Stimulated activated naive CD4-positive, alpha-beta T cell treated with Interleukin-2 at 50 U/mL for 16 hours (primary cell): ENCODE measurements around the gene KIR3DL3.
"Not testable (repeated sequence)": the region's sequence is repeated elsewhere in the genome, so short reads cannot be mapped to it uniquely, and the experiment has no call there.

Experiments used
- DNase-seq: peaks from one replicate; lab custom pipeline; 2025; lab: John Stamatoyannopoulos, UW

KIR3DL3 gene

DNA sequence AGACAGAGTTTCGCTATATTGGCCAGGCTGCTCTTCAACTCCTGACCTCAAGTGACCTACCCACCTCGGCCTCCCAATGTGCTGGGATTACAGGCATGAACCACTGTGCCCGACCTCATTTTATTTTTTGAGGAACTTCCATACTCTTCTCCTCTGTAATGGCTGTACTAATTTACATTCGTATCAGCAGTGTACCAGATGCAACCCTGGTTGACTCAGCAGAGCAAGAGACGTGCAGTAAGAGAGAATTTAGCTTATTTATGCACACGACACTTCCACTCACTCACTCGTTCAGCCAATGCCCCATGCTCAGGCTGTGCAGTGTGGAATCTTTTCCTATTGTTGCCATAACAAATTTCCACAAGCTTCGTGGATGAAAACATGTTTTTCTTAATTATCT lies 6.9 kb downstream of the KIR3DL3 start:
- DNase-seq = no peak

DNA sequence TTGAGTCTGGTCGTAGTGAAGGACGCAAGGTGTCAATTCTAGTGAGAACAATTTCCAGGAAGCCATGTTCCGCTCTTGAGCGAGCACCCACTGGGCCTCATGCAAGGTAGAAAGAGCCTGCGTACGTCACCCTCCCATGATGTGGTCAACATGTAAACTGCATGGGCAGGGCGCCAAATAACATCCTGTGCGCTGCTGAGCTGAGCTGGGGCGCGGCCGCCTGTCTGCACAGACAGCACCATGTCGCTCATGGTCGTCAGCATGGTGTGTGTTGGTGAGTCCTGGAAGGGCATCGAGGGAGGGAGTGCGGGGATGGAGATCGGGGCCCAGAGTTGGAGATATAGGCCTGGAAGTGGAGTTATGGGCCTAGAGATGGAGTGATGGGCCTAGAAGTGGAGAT lies 14.1 kb downstream of the KIR3DL3 start, which contains the start of gene KIR2DL3:
KIR2DL3 (plus strand) TSS at position 208 of the 400 bp plus-strand sequence; CDS start at position 241, 33 bp downstream.
- DNase-seq = not testable (repeated sequence)

DNA sequence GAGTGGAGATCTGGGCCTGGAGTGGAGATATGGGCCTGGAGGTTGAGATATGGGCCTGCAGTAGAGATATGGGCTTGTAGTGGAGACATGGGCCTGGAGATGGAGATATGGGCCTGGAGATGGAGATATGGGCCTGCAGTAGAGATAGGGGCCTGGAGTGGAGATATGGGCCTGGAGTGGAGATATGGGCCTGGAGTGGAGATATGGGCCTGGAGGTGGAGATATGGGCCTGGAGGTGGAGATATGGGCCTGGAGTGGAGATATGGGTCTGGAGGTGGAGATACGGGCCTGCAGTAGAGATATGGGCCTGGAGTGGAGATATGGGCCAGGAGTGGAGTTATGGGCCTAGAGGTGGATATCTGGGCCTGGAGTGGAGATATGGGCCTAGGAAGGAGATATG lies 14.5 kb downstream of the KIR3DL3 start:
- no peak for DNase-seq

DNA sequence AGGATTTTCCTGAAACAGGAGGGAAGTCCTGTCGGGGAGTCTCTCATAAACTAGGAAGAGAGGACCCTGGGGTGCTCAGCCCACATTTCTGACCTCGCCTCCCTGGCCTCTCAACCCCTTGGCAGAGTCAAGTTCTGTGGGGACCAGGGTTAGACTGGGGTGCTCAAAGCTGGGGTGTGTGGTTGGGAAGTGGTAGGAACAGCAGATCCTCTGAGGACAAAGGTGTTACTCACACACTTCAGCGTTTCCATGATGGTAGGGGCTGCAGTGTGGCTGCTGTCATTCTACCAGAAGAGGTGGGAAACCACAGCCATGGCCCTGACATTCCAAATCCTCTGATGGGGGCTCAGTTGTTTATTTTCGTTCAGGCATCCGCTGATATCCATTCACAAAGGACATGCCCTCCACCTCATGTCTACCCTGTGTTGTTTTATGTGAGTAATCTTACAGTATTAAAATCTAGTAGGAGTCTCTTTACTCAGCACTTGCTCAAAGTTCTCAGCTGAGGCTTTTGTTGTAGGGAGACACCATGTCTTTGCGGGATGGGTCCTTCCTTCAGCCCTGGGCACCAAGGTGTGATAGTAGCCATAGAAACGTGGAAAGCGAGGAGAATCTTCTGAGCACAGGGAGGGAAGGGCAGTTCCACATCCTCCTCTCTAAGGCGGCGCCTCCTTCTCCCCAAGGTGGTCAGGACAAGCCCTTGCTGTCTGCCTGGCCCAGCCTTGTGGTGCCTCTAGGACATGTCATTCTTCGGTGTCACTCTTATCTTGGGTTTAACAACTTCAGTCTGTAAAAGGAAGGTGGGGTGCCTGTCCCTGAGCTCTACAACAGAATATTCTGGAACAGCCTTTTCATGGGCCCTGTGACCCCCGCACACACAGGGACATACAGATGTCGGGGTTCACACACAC lies 15.6 kb downstream of the KIR3DL3 start:
- no peak for DNase-seq

DNA sequence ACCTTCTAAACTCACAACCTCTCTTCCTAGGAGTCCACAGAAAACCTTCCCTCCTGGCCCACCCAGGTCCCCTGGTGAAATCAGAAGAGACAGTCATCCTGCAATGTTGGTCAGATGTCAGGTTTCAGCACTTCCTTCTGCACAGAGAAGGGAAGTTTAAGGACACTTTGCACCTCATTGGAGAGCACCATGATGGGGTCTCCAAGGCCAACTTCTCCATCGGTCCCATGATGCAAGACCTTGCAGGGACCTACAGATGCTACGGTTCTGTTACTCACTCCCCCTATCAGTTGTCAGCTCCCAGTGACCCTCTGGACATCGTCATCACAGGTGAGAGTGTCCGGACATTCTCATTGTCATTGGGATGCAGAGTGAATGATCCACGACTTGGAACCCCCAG lies 17.7 kb downstream of the KIR3DL3 start:
- DNase-seq = not testable (repeated sequence)

DNA sequence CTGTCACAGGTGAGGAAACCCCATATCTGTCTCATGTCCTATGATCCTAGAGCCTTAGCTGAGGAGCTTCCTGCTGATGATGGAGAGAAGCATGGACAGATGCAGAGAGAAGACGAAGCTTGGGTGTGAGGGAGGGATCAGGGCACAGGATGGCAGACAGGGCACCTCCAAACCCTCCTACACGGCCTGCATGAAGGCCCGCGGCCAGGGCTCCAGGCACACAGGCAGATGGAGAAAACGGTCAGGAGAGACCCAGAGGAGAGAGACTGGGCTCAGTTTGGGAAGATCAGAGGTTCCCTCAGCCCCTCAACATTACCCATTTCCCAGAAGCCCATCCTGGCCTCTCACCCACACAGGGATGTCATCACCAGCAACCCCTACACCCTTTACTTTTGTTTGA lies 19.8 kb downstream of the KIR3DL3 start:
- DNase-seq = not testable (repeated sequence)

DNA sequence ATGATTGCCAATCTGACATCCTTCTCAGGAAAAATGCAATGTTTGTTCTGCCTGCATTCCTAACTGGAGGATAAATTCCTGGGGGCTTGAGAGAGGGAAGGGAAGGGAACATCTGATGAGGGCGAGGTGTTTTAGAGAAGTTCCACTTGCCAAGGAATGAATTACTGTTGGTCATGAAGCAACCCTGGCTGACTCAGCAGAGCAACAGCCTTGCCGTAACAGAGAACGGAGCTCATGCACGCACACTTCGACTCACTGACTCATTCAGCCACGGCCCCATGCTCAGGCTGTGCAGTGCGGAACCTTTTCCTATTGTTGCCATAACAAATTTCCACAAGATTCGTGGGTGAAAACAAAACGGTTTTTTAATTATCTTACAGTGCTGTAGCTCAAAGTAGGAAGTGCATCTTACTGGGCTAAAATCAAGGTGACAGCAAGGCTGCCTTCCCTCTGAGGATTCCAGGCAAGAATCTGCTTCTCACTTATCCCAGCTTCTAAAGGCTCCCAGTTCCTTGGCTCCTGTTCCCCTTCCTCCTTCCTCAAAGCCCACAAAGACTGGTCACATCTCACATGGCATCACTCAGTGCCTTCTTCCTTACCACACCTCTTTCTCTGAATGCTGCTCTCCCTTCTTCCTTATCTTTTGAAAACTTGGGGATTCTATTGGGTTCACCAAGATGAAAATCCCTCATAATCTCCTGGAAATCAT lies 23.5 kb downstream of the KIR3DL3 start:
- not testable (repeated sequence) for DNase-seq

DNA sequence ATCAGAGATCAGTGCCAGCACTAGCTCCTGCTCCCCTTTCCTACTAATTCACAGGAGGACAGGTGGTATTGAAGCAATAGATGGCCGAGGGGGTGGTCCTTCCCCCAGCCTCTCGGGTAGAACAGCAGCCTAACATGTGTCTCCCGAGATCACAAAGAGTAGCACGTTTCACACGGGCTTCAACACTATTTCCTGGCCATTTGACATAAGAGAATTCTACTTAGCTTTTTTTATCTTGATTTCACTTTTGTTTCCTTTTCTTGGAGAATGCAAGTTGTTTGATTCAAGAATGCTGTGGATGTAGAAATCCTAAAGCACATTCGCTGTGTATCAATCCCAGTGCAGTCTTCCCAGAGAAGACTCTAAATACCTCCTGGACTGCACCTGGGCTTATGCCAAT lies 26.0 kb downstream of the KIR3DL3 start:
- not testable (repeated sequence) for DNase-seq

DNA sequence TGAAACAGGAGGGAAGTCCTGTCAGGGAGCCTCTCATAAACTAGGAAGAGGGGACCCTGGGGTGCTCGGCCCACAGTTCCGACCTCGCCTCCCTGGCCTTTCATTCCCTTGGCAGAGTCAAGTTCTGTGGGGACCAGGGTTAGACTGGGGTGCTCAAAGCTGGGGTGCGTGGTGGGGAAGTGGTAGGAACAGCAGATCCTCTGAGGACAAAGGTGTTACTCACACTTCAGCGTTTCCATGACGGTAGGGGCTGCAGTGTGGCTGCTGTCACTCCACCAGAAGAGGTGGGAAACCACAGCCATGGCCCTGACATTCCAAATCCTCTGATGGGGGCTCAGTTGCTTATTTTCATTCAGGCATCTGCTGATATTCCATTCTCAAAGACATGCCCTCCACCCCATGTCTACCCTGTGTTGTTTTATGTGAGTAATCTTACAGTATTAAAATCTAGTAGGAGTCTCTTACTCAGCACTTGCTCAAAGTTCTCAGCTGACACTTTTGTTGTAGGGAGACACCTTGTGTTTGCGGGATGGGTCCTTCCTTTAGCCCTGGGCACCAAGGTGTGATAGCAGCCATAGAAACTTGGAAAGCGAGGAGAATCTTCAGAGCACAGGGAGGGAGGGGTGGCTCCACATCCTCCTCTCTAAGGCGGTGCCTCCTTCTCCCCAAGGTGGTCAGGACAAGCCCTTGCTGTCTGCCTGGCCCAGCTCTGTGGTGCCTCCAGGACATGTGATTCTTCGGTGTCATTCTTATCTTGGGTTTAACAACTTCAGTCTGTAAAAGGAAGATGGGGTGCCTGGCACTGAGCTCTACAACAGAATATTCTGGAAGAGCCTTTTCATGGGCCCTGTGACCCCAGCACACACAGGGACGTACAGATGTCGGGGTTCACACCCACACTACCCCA lies 32.2 kb downstream of the KIR3DL3 start:
- DNase-seq = not testable (repeated sequence)

DNA sequence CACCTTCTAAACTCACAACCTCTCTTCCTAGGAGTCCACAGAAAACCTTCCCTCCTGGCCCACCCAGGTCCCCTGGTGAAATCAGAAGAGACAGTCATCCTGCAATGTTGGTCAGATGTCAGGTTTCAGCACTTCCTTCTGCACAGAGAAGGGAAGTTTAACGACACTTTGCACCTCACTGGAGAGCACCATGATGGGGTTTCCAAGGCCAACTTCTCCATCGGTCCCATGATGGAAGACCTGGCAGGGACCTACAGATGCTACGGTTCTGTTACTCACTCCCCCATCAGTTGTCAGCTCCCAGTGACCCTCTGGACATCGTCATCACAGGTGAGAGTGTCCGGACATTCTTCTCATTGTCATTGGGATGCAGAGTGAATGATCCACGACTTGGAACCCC lies 34.3 kb downstream of the KIR3DL3 start:
- not testable (repeated sequence) for DNase-seq

DNA sequence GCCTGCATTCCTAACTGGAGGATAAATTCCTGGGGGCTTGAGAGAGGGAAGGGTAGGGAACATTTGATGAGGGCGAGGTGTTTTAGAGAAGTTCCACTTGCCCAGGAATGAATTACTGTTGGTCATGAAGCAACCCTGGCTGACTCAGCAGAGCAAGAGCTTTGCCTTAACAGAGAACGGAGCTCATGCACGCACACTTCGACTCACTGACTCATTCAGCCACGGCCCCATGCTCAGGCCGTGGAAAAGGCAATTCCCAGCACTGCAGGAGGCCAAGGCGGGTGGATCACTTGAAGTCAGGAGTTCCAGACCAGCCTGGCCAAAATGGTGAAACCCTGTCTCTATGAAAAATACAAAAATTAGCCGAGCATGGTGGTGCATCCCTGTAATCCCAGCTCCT lies 40.0 kb downstream of the KIR3DL3 start:
- DNase-seq = not testable (repeated sequence)

DNA sequence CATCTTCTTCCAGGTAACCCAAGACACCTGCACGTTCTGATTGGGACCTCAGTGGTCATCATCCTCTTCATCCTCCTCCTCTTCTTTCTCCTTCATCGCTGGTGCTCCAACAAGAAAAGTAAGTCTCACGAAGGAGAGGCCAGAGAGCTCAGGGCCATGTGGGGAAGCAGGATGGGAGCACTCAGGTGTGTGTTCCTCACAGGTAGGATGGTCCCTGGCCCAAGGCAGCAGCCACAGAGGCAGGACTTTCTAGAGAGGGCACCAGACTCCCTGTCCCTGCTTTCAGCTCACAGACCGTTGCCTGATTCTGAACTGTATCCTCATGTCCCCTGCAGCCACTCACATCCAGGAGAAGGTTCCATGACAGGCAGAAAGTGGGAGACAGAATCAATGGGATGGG lies 42.2 kb downstream of the KIR3DL3 start:
- DNase-seq = not testable (repeated sequence)

DNA sequence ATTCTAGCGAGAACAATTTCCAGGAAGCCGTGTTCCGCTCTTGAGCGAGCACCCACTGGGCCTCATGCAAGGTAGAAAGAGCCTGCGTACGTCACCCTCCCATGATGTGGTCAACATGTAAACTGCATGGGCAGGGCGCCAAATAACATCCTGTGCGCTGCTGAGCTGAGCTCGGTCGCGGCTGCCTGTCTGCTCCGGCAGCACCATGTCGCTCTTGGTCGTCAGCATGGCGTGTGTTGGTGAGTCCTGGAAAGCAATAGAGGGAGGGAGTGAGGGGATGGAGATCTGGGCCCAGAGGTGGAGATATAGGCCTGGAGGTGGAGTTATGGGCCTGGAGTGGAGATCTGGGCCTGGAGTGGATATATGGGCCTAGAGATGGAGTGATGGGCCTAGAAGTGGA lies 45.4 kb downstream of the KIR3DL3 start, which contains the start of gene KIR2DL1:
KIR2DL1 (plus strand) TSS at position 148 of the 400 bp plus-strand sequence; CDS start at position 206, 58 bp downstream.
- not testable (repeated sequence) for DNase-seq

DNA sequence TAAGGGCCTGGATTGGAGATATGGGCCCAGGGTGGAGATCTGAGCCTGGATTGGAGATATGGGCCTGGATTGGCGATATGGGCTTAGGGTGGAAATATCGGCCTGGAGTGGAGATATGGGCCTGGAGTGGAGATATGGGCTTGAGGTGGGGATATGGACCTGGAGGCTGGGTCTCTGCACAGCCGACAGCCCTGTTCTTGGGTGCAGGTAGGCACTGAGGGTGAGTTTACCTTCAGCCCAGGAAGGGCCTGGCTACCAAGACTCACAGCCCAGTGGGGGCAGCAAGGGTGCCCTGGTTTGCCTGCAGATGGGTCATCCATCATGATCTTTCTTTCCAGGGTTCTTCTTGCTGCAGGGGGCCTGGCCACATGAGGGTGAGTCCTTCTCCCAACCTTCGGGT lies 46.3 kb downstream of the KIR3DL3 start:
- DNase-seq = not testable (repeated sequence)

DNA sequence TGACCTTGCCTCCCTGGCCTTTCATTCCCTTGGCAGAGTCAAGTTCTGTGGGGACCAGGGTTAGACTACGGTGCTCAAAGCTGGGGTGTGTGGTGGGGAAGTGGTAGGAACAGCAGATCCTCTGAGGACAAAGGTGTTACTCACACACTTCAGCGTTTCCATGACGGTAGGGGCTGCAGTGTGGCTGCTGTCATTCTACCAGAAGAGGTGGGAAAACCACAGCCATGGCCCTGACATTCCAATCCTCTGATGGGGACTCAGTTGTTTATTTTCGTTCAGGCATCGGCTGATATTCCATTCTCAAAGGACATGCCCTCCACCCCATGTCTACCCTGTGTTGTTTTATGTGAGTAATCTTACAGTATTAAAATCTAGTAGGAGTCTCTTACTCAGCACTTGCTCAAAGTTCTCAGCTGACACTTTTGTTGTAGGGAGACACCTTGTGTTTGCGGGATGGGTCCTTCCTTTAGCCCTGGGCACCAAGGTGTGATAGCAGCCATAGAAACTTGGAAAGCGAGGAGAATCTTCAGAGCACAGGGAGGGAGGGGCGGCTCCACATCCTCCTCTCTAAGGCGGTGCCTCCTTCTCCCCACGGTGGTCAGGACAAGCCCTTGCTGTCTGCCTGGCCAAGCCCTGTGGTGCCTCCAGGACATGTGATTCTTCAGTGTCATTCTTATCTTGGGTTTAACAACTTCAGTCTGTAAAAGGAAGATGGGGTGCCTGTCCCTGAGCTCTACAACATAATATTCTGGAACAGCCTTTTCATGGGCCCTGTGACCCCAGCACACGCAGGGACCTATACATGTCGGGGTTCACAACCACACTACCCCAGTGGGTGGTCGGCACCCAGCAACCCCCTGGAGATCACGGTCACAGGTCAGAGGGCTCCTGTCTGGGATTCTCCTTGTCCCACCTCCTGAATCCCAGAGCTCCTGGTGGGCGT lies 47.0 kb downstream of the KIR3DL3 start:
- DNase-seq = not testable (repeated sequence)

DNA sequence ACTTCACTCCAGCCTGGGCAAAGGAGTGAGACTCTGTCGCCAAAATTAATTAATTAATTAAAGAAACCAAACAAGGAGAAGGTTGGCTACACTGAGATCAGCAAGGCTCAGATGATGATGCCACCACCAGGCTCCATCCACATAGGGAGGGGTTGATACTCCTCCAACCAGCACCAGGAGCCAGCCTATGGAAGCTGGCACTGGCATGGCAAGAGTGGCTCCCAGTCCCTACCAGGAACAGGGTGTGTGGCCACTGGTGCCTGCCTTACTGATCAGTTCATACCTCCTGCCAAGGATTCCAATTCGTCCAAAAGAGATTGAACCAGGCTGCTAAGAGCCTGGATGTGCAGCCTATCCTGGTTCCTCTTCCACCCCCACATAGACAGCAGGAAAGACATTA lies 48.4 kb downstream of the KIR3DL3 start:
- DNase-seq = not testable (repeated sequence)

DNA sequence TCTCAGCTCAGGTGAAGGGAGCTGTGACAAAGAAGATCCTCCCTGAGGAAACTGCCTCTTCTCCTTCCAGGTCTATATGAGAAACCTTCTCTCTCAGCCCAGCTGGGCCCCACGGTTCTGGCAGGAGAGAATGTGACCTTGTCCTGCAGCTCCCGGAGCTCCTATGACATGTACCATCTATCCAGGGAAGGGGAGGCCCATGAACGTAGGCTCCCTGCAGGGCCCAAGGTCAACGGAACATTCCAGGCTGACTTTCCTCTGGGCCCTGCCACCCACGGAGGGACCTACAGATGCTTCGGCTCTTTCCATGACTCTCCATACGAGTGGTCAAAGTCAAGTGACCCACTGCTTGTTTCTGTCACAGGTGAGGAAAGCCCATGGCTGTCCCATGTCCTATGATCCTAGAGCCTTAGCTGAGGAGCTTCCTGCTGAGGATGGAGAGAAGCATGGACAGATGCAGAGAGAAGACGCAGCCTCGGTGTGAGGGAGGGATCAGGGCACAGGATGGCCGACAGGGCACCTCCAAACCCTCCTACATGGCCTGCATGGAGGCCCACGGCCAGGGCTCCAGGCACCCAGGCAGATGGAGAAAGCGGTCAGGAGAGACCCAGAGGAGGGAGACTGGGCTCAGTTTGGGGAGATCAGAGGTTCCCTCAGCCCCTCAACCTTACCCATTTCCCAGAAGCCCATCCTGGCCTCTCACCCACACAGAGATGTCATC lies 51.0 kb downstream of the KIR3DL3 start:
- not testable (repeated sequence) for DNase-seq

DNA sequence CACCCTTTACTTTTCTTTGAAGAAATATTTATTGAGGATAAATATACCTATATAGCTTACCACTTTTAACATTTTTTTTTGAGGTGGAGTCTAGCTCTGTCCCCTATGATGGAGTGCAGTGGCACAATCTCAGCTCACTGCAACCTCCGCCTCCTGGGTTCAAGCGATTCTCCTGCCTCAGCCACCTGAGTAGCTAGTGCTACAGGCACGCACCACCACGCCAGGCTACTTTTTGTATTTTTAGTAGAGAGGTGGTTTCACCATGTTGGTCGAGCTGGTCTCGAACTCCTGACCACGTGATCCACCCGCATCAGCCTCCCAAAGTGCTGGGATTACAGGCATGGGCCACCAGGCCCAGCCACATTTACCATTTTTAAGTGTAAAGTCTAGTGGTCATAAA lies 51.6 kb downstream of the KIR3DL3 start:
- not testable (repeated sequence) for DNase-seq

DNA sequence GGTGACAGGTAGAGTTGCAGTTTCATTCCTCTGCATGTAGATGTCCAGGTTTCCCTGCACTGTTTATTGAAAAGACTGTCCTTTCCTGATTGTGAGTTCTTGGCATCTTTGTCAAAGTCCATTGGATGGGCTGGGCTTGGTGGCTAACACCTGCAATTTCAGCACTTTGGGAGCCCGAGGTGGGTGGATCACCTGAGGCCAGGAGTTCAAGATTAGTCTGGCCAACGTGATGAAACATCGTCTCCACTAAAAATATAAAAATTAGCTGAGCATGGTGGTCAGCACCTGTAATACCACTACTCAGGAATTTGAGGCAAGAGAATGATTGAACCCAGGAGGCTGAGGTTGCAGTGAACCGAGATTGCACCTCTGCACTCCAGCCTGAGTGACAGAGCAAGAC lies 53.6 kb downstream of the KIR3DL3 start:
- not testable (repeated sequence) for DNase-seq

DNA sequence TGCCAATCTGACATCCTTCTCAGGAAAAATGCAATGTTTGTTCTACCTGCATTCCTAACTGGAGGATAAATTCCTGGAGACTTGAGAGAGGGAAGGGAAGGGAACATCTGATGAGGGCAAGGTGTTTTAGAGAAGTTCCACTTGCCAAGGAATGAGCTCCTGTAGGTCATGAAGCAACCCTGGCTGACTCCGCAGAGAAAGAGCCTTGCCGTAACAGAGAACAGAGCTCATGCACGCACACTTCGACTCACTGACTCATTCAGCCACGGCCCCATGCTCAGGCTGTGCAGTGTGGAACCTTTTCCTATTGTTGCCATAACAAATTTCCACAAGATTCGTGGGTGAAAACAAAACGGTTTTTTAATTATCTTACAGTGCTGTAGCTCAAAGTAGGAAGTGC lies 54.7 kb downstream of the KIR3DL3 start:
- DNase-seq = not testable (repeated sequence)
